ENCODE measurements around the gene IGLL1. TPM values are rescaled to one million over a fixed set of nuclear protein-coding genes. Genes with fewer than 3 reads are reported as not detected.

IGLL1 gene
- total RNA-seq, 2 experiments from 2014 or later = not detected

GRCh38 chr22:23570681-23571080, 9.4 kb downstream of the IGLL1 start:
- BruUV-seq (replicated peaks) = no TSS peak
- no peak overlapping the region for H3K4me3 ChIP-seq (ENCODE audit: low read depth, low read length, poor library complexity, severe bottlenecking)
- H3K79me2 ChIP-seq (ENCODE audit: insufficient read depth, low read depth, low read length) = no peaks in the 10 kb centered on the region
- no peaks in the 10 kb centered on the region for H4K20me1 ChIP-seq (ENCODE audit: insufficient read depth, low read length)
- no peaks in the 10 kb centered on the region for H3K36me3 ChIP-seq (ENCODE audit: insufficient read depth, low read length)
- H3K4me2 ChIP-seq (ENCODE audit: low read length) = no peak overlapping the region
- ChIA-PET POLR2A (no interaction called here), CTCF (ENCODE audit: unreplicated experiment) (no interaction called here)
- intact Hi-C loops (cut with micrococcal nuclease; ENCODE audit: unreplicated experiment) = no loop called here
- no peaks in the 10 kb centered on the region for H3K9me2 ChIP-seq (ENCODE audit: insufficient read depth, low read length)
- TF ChIP-seq EZH2phosphoT487 (IDR thresholded peaks at IDR 0.05; ENCODE audit: borderline replicate concordance, low read depth, low read length) (no peak), CTCF (conservative IDR thresholded peaks at IDR 0.05; ENCODE audit: low read length) (no peak)
- no peak overlapping the region for H2AFZ ChIP-seq (ENCODE audit: low read length)
- DNase-seq (ENCODE audit: low spot score) = no peak
- H3K27ac ChIP-seq (ENCODE audit: low read depth, low read length, poor library complexity, severe bottlenecking) = no peak overlapping the region
- no peaks in the 10 kb centered on the region for H3K9me3 ChIP-seq (ENCODE audit: low read length)
- no peaks in the 10 kb centered on the region for H3K4me1 ChIP-seq (ENCODE audit: insufficient read depth, low read length, poor library complexity, severe bottlenecking)

GRCh38 chr22:23569716-23570115, 10.4 kb downstream of the IGLL1 start:
- H2AFZ ChIP-seq (ENCODE audit: low read length) = no peak overlapping the region
- no TSS peak for BruUV-seq (replicated peaks)

GRCh38 chr22:23569291-23569690, 10.8 kb downstream of the IGLL1 start:
- H3K27ac ChIP-seq (ENCODE audit: low read depth, low read length, poor library complexity, severe bottlenecking) = no peak overlapping the region
- POLR2A ChIA-PET = no interaction called here

More at GRCh38 chr22:23569716-23570115, 10.4 kb downstream of the IGLL1 start:
- Histone ChIP-seq H3K27ac (ENCODE audit: low read depth, low read length, poor library complexity, severe bottlenecking) (no peak overlapping the region), H4K20me1 (ENCODE audit: insufficient read depth, low read length) (no peaks in the 10 kb centered on the region), H3K9me3 (ENCODE audit: low read length) (no peaks in the 10 kb centered on the region), H3K4me2 (ENCODE audit: low read length) (no peak overlapping the region), H3K36me3 (ENCODE audit: insufficient read depth, low read length) (no peaks in the 10 kb centered on the region), H3K79me2 (ENCODE audit: insufficient read depth, low read depth, low read length) (no peaks in the 10 kb centered on the region), H3K4me1 (ENCODE audit: insufficient read depth, low read length, poor library complexity, severe bottlenecking) (no peaks in the 10 kb centered on the region), H3K4me3 (ENCODE audit: low read depth, low read length, poor library complexity, severe bottlenecking) (no peak overlapping the region), H3K9me2 (ENCODE audit: insufficient read depth, low read length) (no peaks in the 10 kb centered on the region)
- CTCF ChIA-PET (ENCODE audit: unreplicated experiment) = no interaction called here
- POLR2A ChIA-PET = no interaction called here
- TF ChIP-seq EZH2phosphoT487 (IDR thresholded peaks at IDR 0.05; ENCODE audit: borderline replicate concordance, low read depth, low read length) = no peak
- no peak for TF ChIP-seq CTCF (conservative IDR thresholded peaks at IDR 0.05; ENCODE audit: low read length)
- DNase-seq (ENCODE audit: low spot score) = no peak
- intact Hi-C loops (cut with micrococcal nuclease; ENCODE audit: unreplicated experiment) = no loop called here

More at GRCh38 chr22:23569291-23569690, 10.8 kb downstream of the IGLL1 start:
- Histone ChIP-seq H3K4me2 (ENCODE audit: low read length) (no peak overlapping the region), H3K9me2 (ENCODE audit: insufficient read depth, low read length) (no peaks in the 10 kb centered on the region), H3K4me3 (ENCODE audit: low read depth, low read length, poor library complexity, severe bottlenecking) (no peak overlapping the region), H4K20me1 (ENCODE audit: insufficient read depth, low read length) (no peaks in the 10 kb centered on the region), H3K79me2 (ENCODE audit: insufficient read depth, low read depth, low read length) (no peaks in the 10 kb centered on the region), H3K4me1 (ENCODE audit: insufficient read depth, low read length, poor library complexity, severe bottlenecking) (no peaks in the 10 kb centered on the region), H3K9me3 (ENCODE audit: low read length) (no peaks in the 10 kb centered on the region), H2AFZ (ENCODE audit: low read length) (no peak overlapping the region), H3K36me3 (ENCODE audit: insufficient read depth, low read length) (no peaks in the 10 kb centered on the region)
- CTCF ChIA-PET (ENCODE audit: unreplicated experiment) = no interaction called here
- TF ChIP-seq CTCF (conservative IDR thresholded peaks at IDR 0.05; ENCODE audit: low read length) = no peak
- TF ChIP-seq EZH2phosphoT487 (IDR thresholded peaks at IDR 0.05; ENCODE audit: borderline replicate concordance, low read depth, low read length) = no peak
- BruUV-seq (replicated peaks) = no TSS peak
- intact Hi-C loops (cut with micrococcal nuclease; ENCODE audit: unreplicated experiment) = no loop called here
- DNase-seq (ENCODE audit: low spot score) = no peak
